AG09319 (cell line): ENCODE results near the gene AKR1C8.

Experiments used
- DNase-seq: peaks from one replicate; pipeline ENCODE4 v3.0.0-alpha.2; 2010; ENCODE audit warnings: low read depth; ENCODE audit errors: extremely low read depth
- CTCF ChIP-seq: IDR thresholded peaks from 2 replicates; pipeline ENCODE4 v1.5.1; 2011; ENCODE audit warnings: low read depth, mild to moderate bottlenecking, inconsistent platforms, low read length, moderate library complexity

The AKR1C8 gene

GRCh38 chr10:5106553-5106952, 78.4 kb downstream of the AKR1C8 start:
- no peak for DNase-seq
- TF ChIP-seq CTCF = no peak

- TF ChIP-seq CTCF = no peak
- no peak for DNase-seq
Measured at GRCh38 chr10:5105626-5106025, 79.3 kb downstream of the AKR1C8 start.
